ENCODE results near the gene CAMK2G.
"Not testable (repeated sequence)": the region's sequence is repeated elsewhere in the genome, so short reads cannot be mapped to it uniquely, and the experiment has no call there.

The CAMK2G gene

GRCh38 chr10:73874267-73875138, at the start of gene CAMK2G:
Gene CAMK2G (minus strand): TSS chr10:73874555. CDS start chr10:73874461, 94 bp downstream.
- DNase-seq, result peak; percentile 89

GRCh38 chr10:73922864-73923133, 48.4 kb upstream of the CAMK2G start:
- DNase-seq, result no peak

GRCh38 chr10:73922007-73922863, 47.9 kb upstream of the CAMK2G start:
- DNase-seq, result no peak

- DNase-seq, result no peak
These were observed 45.7 kb upstream of the CAMK2G start for GRCh38 chr10:73920089-73920488.

GRCh38 chr10:73919481-73919880, 45.1 kb upstream of the CAMK2G start:
- DNase-seq, result not testable (repeated sequence)

GRCh38 chr10:73917566-73918305, 43.4 kb upstream of the CAMK2G start:
- DNase-seq, result no peak

GRCh38 chr10:73916761-73917470, 42.6 kb upstream of the CAMK2G start:
- no peak for DNase-seq

GRCh38 chr10:73915206-73915851, 41.0 kb upstream of the CAMK2G start:
- no peak for DNase-seq

GRCh38 chr10:73914036-73914435, 39.7 kb upstream of the CAMK2G start:
- DNase-seq, result no peak

GRCh38 chr10:73911553-73912004, 37.2 kb upstream of the CAMK2G start:
- no peak for DNase-seq

- no peak for DNase-seq
These were observed 36.6 kb upstream of the CAMK2G start, which contains the start of gene PLAU for GRCh38 chr10:73910764-73911552. Gene PLAU (plus strand): TSS chr10:73911132. CDS start chr10:73911556, 424 bp downstream.

- no peak for DNase-seq
These were observed 36.0 kb upstream of the CAMK2G start for GRCh38 chr10:73910401-73910763.

- DNase-seq, result no peak
These were observed 35.3 kb upstream of the CAMK2G start for GRCh38 chr10:73909540-73910115.

- DNase-seq, result no peak
These were observed 34.6 kb upstream of the CAMK2G start for GRCh38 chr10:73908853-73909539.

- no peak for DNase-seq
These were observed 33.6 kb upstream of the CAMK2G start for GRCh38 chr10:73907841-73908517.

- no peak for DNase-seq
These were observed 32.4 kb upstream of the CAMK2G start for GRCh38 chr10:73906524-73907447.

GRCh38 chr10:73905256-73906020, 31.1 kb upstream of the CAMK2G start:
- no peak for DNase-seq

GRCh38 chr10:73902351-73902750, 28.0 kb upstream of the CAMK2G start:
- DNase-seq, result no peak

Data from cortex of kidney (tissue), 1 donor.